RCC 7860 (cell line): ENCODE data around the gene PLCXD1.
"Not testable (repeated sequence)": the region's sequence is repeated elsewhere in the genome, so short reads cannot be mapped to it uniquely, and the experiment has no call there.

ENCODE experiments used
- DNase-seq: peaks from one replicate; pipeline ENCODE4 v3.0.0-alpha.2; 2015; ENCODE audit warnings: low spot score
- FAIRE-seq: peaks from 2 replicates; lab custom pipeline; 2012; peaks lifted over from hg19 to GRCh38; lab: Jason Lieb, UNC

PLCXD1 gene

GRCh38 chrX:348461-349117 lies 67.4 kb downstream of the PLCXD1 start:
- FAIRE-seq (no peak), DNase-seq (no peak)

GRCh38 chrX:349196-349595 lies 68.0 kb downstream of the PLCXD1 start:
- FAIRE-seq, result no peak

GRCh38 chrX:349702-350101 lies 68.5 kb downstream of the PLCXD1 start:
- FAIRE-seq, result no peak
- no peak for DNase-seq

More at GRCh38 chrX:349196-349595, 68.0 kb downstream of the PLCXD1 start:
- no peak for DNase-seq

- FAIRE-seq (no peak), DNase-seq (no peak)
These were observed 69.0 kb downstream of the PLCXD1 start for GRCh38 chrX:350148-350533.

DNA sequence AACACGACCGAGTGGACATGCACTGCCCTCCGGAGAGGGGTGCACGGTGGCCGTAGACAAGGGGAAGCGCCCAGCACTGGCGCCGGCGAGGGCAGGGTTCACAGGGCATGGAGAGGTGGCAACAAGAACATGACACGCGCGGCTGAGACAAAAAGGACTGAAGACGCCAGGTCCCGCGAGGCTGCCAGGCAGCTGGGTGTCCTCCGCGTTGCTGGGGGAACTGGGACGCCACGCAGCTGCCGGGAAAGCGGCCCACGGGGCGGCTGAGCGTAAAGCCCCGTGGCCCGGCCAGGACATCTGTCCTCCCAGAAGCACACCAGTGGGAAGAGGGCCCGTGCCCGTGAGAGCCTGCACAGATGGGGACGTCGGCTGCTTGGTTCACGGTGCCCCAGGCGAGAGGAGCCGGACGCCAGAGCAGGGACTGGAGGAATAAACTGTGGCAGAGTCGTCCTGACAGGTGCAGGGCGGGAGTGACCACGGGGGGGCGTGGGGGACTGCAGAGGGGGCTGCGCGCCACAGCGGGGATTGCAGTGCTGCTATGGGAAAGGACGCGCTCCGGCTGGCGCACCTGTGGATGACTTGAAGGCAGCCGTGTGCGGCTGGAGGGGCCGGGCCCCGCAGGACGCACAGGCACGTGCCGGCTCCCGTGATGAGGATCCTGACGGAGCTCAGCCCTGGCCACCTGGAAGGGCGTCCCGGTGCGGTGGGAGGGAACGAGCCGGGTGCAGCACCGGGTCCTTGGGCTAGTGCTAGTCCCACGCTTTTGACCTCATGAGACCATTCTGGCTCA lies 69.5 kb downstream of the PLCXD1 start:
- DNase-seq (no peak), FAIRE-seq (no peak)

DNA sequence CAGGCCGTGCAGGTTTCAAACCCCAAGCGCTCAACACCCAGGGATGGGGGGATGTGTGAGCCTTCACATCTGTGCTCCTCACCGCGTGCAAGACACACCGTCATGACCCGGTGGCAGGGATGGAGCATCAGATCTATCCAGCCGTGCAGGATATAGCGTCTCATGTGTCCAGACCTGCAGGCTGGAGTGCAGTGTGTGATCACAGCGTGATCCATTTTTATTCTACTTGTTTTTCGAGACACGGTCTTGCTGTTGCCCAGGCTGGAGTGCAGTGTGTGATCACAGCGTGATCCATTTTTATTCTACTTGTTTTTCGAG lies 70.1 kb downstream of the PLCXD1 start:
- not testable (repeated sequence) for FAIRE-seq, DNase-seq

- DNase-seq (no peak), FAIRE-seq (no peak)
These were observed 70.6 kb downstream of the PLCXD1 start for GRCh38 chrX:351736-352135.

DNA sequence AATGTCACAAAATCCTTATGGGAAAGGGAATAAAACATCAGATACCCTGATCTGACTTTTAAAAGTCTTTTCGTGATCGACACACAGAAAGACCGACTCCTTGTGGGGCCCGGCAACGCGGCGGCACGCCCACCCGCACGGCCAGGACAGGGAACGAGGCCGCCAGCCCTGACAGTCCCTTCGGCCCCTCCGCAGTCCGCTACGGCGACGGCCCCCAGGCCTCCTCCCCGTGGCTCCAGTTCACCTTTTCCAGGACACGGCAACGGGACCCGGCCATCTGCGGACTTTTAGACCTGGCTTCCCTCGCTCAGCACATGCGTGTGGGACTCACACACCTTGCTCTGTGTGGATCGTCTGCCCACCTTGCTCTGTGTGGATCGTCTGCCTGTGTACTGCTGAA lies 71.0 kb downstream of the PLCXD1 start:
- DNase-seq (no peak), FAIRE-seq (no peak)

- FAIRE-seq (no peak), DNase-seq (no peak)
These were observed 71.6 kb downstream of the PLCXD1 start for GRCh38 chrX:352582-353314.
